CD14-positive monocyte (primary cell): ENCODE results near the gene GPR39. TPM values are rescaled to one million over a fixed set of nuclear protein-coding genes. Genes with fewer than 3 reads are reported as not detected.

Experiments used
- DNase-seq, 3 donors: peaks; one replicate each; pipeline ENCODE4 v3.0.0-alpha.2; 2011 to 2022
- H2AFZ ChIP-seq: 2 replicates; pipeline ENCODE4 v1.6.0; 2012; ENCODE audit warnings: mild to moderate bottlenecking, low read depth, low read length, inconsistent platforms; ENCODE audit not compliant: insufficient read depth, poor library complexity, severe bottlenecking
- H3K27ac ChIP-seq, 2 donors: 1 replicate in 1 of 2; 2 replicates in 1 of 2; pipeline ENCODE4 v1.5.1; 2012 to 2013; ENCODE audit warnings: low read length in 2 of 2, control low read depth in 1 of 2, inconsistent platforms in 1 of 2, low read depth in 1 of 2, mild to moderate bottlenecking in 1 of 2
- H3K27me3 ChIP-seq, 2 donors: one replicate each; pipeline versions ENCODE4 v1.6.0 to v1.6.1; 2011 to 2013; ENCODE audit warnings: low read length in 2 of 2; ENCODE audit not compliant: control insufficient read depth in 2 of 2, insufficient read depth in 2 of 2
- H3K36me3 ChIP-seq, 2 donors: replicated peaks in 1 of 2; 1 replicate in 1 of 2; 2 replicates in 1 of 2; pipeline versions ENCODE4 v1.5.1 to v1.6.1; 2012 to 2013; ENCODE audit warnings: low read length in 2 of 2, control low read depth in 1 of 2, inconsistent platforms in 1 of 2, mild to moderate bottlenecking in 1 of 2; ENCODE audit not compliant: insufficient read depth in 2 of 2, control insufficient read depth in 1 of 2
- H3K4me1 ChIP-seq, 2 donors: 1 replicate in 1 of 2; 2 replicates in 1 of 2; pipeline versions ENCODE4 v1.5.1 to v1.6.1; 2012 to 2013; ENCODE audit warnings: low read length in 2 of 2, control low read depth in 1 of 2, inconsistent platforms in 1 of 2, mild to moderate bottlenecking in 1 of 2, moderate library complexity in 1 of 2; ENCODE audit not compliant: insufficient read depth in 2 of 2, control insufficient read depth in 1 of 2
- H3K4me2 ChIP-seq: replicated peaks from 2 replicates; pipeline ENCODE3; 2012; ENCODE audit warnings: low read length, moderate library complexity, mild to moderate bottlenecking; ENCODE audit not compliant: poor library complexity, severe bottlenecking; ENCODE audit errors: extremely low read depth
- H3K4me3 ChIP-seq, 3 experiments: fragments of 200-600 bp in 1 of 3; sonication (generic) in 1 of 3; replicated peaks in 1 of 3; 1 replicate in 2 of 3; 2 replicates in 1 of 3; pipeline ENCODE4 v1.5.1; 2011 to 2013; ENCODE audit warnings: low read length in 3 of 3, mild to moderate bottlenecking in 3 of 3, control low read depth in 2 of 3, low read depth in 2 of 3, inconsistent platforms in 1 of 3, moderate library complexity in 1 of 3
- H3K79me2 ChIP-seq: 2 replicates; pipeline ENCODE4 v1.6.0; 2012; ENCODE audit warnings: mild to moderate bottlenecking, control low read depth, inconsistent platforms, low read length, moderate library complexity; ENCODE audit not compliant: insufficient read depth
- H3K9ac ChIP-seq: 2 replicates; pipeline ENCODE4 v1.6.0; 2017; ENCODE audit warnings: low read length, mild to moderate bottlenecking; ENCODE audit not compliant: insufficient read depth, poor library complexity, severe bottlenecking
- H3K9me3 ChIP-seq, 2 donors: replicated peaks in 1 of 2; 1 replicate in 1 of 2; 2 replicates in 1 of 2; pipeline versions ENCODE4 v1.5.1 to v1.6.1; 2012 to 2013; ENCODE audit warnings: low read length in 2 of 2, control low read depth in 1 of 2; ENCODE audit not compliant: control insufficient read depth in 1 of 2, insufficient read depth in 1 of 2
- H4K20me1 ChIP-seq: 2 replicates; pipeline ENCODE4 v1.6.0; 2012; ENCODE audit warnings: mild to moderate bottlenecking, low read length, control low read depth, moderate library complexity; ENCODE audit not compliant: insufficient read depth
- H3K27ac Mint-ChIP-seq, 7 donors: one replicate each; pipeline ENCODE4 v1.8.0; 2020; ENCODE audit warnings: mild to moderate bottlenecking in 7 of 7, mixed read lengths in 7 of 7, moderate library complexity in 6 of 7, inconsistent platforms in 2 of 7
- H3K27me3 Mint-ChIP-seq, 3 donors: one replicate each; pipeline ENCODE4 v1.8.0; 2021 to 2022; ENCODE audit warnings: low read depth in 3 of 3, mild to moderate bottlenecking in 3 of 3, mixed read lengths in 3 of 3, moderate library complexity in 3 of 3, inconsistent platforms in 1 of 3
- H3K36me3 Mint-ChIP-seq, 2 donors: one replicate each; pipeline ENCODE4 v1.8.0; 2020; ENCODE audit warnings: mixed read lengths in 2 of 2, inconsistent platforms in 1 of 2, mild to moderate bottlenecking in 1 of 2
- H3K4me1 Mint-ChIP-seq: one replicate; pipeline ENCODE4 v1.8.0; 2020; ENCODE audit warnings: mild to moderate bottlenecking, mixed read lengths
- H3K4me3 Mint-ChIP-seq, 2 donors: one replicate each; pipeline ENCODE4 v1.8.0; 2020; ENCODE audit warnings: mild to moderate bottlenecking in 2 of 2, mixed read lengths in 2 of 2, moderate library complexity in 1 of 2
- H3K9me3 Mint-ChIP-seq, 7 donors: one replicate each; pipeline ENCODE4 v1.8.0; 2020 to 2022; ENCODE audit warnings: mixed read lengths in 7 of 7, mild to moderate bottlenecking in 6 of 7, moderate library complexity in 6 of 7, inconsistent platforms in 2 of 7
- CTCF ChIP-seq: fragments of 200-600 bp; IDR thresholded peaks from one replicate; pipeline ENCODE4 v1.8.0; 2022; ENCODE audit warnings: antibody characterized with exemption, mild to moderate bottlenecking
- WGBS: methylation state at CpG from one replicate; pipeline ENCODE4 v1.1.5; 2013; ENCODE audit warnings: missing lambda C conversion rate; ENCODE audit not compliant: insufficient coverage; 5-methylcytosine and 5-hydroxymethylcytosine counted together
- intact Hi-C, 2 donors: fragments of 100-400 bp; cut with micrococcal nuclease; formaldehyde crosslinking; loops; one replicate each; pipeline versions ENCODE4 v1.15.0 to v1.15.1; 2023
- polyA plus RNA-seq, 3 donors: library from polyadenylated mRNA; depleted of rRNA in 1 of 3; unstranded in 2 of 3; stranded (reverse) in 1 of 3; fragments of 300-500 nt in 2 of 3; fragments of >200 nt in 1 of 3; fragmentation: Illumina TruSeq in 2 of 3; gene quantifications; 1 replicate in 2 of 3; 2 replicates in 1 of 3; pipeline ENCODE4 v1.2.3, GENCODE V29; 2012 to 2021

GPR39 gene
- polyA plus RNA-seq, 3 donors: 0.12 TPM; not detected in 2

- no peak for DNase-seq
- no peak overlapping the region for H3K27ac ChIP-seq
- Mint-ChIP-seq H3K27me3 (peaks cover 2 to 43% (median 14%) of the 10 kb centered on the region in 3 donors), H3K4me3 (no peak overlapping the region), H3K36me3 (no peaks in the 10 kb centered on the region), H3K27ac (no peak overlapping the region), H3K9me3 (peaks cover 2 to 18% (median 6%) of the 10 kb centered on the region in 7 donors), H3K4me1 (no peaks in the 10 kb centered on the region)
- no peaks in the 10 kb centered on the region for H3K36me3 ChIP-seq
- WGBS: 100% methylated on average over 1 of the region's 3 CpGs
- H2AFZ ChIP-seq: no peak overlapping the region
- H3K4me2 ChIP-seq: no peak overlapping the region
- intact Hi-C loops: no loop called here
- H3K27me3 ChIP-seq: peaks cover 0 to 6% of the 10 kb centered on the region in 2 donors
- TF ChIP-seq CTCF: no peak
- no peaks in the 10 kb centered on the region for H4K20me1 ChIP-seq
- no peak overlapping the region for H3K4me3 ChIP-seq
- no peak overlapping the region for H3K9ac ChIP-seq
- H3K79me2 ChIP-seq: no peaks in the 10 kb centered on the region
- H3K9me3 ChIP-seq: peaks cover 4 to 6% of the 10 kb centered on the region in 2 donors
- H3K4me1 ChIP-seq: no peaks in the 10 kb centered on the region
Measured at GRCh38 chr2:132598536-132598935, 181.9 kb downstream of the GPR39 start.

- intact Hi-C loops: no loop called here
- no peaks in the 10 kb centered on the region for H3K36me3 Mint-ChIP-seq
- Histone ChIP-seq H2AFZ (no peak overlapping the region), H3K4me1 (no peaks in the 10 kb centered on the region), H3K9ac (no peak overlapping the region), H3K27ac (no peak overlapping the region), H3K9me3 (peaks cover 4 to 6% of the 10 kb centered on the region in 2 donors), H3K79me2 (no peaks in the 10 kb centered on the region), H3K4me3 (no peak overlapping the region), H3K27me3 (peaks cover 0 to 6% of the 10 kb centered on the region in 2 donors), H4K20me1 (no peaks in the 10 kb centered on the region), H3K4me2 (no peak overlapping the region), H3K36me3 (no peaks in the 10 kb centered on the region)
- H3K27me3 Mint-ChIP-seq: peaks cover 2 to 36% (median 14%) of the 10 kb centered on the region in 3 donors
- WGBS: no CpG with 5 or more reads among the region's 4 CpGs
- TF ChIP-seq CTCF: no peak
- peaks cover 2 to 18% (median 6%) of the 10 kb centered on the region in 7 donors for H3K9me3 Mint-ChIP-seq
- H3K4me3 Mint-ChIP-seq: no peak overlapping the region
- no peak overlapping the region for H3K27ac Mint-ChIP-seq
- no peaks in the 10 kb centered on the region for H3K4me1 Mint-ChIP-seq
- no peak for DNase-seq
Measured at GRCh38 chr2:132599556-132599955, 183.0 kb downstream of the GPR39 start.
